SK-N-MC (cell line): Measurements from ENCODE around the gene STPG3.

Experiments
- DNase-seq: peaks from one replicate; pipeline ENCODE4 v3.0.0-alpha.2; 2011; ENCODE audit warnings: low read depth, low spot score
- H3K27ac ChIP-seq: fragments of 200-600 bp; sonication (generic); 2 replicates; pipeline ENCODE4 v1.5.1; 2016; ENCODE audit warnings: mixed run types
- H3K36me3 ChIP-seq: fragments of 200-600 bp; sonication (generic); 2 replicates; pipeline ENCODE4 v1.6.1; 2017; ENCODE audit warnings: antibody characterized with exemption, low read length, mixed read lengths; ENCODE audit not compliant: insufficient read depth
- H3K4me3 ChIP-seq: fragments of 200-600 bp; sonication (generic); 2 replicates; pipeline ENCODE4 v1.5.1; 2016
- H3K9ac ChIP-seq: fragments of 200-600 bp; sonication (generic); 2 replicates; pipeline ENCODE4 v1.8.0; 2017; ENCODE audit warnings: mixed run types, mixed read lengths; ENCODE audit not compliant: insufficient read length
- H3K9me3 ChIP-seq: fragments of 200-600 bp; sonication (generic); 2 replicates; pipeline ENCODE4 v1.6.1; 2017; ENCODE audit warnings: low read depth, mild to moderate bottlenecking, antibody characterized with exemption, low read length, moderate library complexity, mixed read lengths
- EZH2 ChIP-seq: fragments of 200-600 bp; sonication (generic); IDR thresholded peaks from one replicate; pipeline ENCODE4 v1.6.1; 2017; ENCODE audit warnings: antibody characterized with exemption
- FOXP2 ChIP-seq: optimal IDR thresholded peaks from 2 replicates; pipeline ENCODE3; 2011; ENCODE audit warnings: mild to moderate bottlenecking, moderate library complexity; ENCODE audit not compliant: insufficient read depth; ENCODE audit errors: extremely low read length, control extremely low read depth
- POLR2AphosphoS5 ChIP-seq: IDR thresholded peaks from 2 replicates; pipeline ENCODE4 v1.6.1; 2012; ENCODE audit warnings: mild to moderate bottlenecking, low read depth, low read length, borderline replicate concordance

Gene STPG3

DNA sequence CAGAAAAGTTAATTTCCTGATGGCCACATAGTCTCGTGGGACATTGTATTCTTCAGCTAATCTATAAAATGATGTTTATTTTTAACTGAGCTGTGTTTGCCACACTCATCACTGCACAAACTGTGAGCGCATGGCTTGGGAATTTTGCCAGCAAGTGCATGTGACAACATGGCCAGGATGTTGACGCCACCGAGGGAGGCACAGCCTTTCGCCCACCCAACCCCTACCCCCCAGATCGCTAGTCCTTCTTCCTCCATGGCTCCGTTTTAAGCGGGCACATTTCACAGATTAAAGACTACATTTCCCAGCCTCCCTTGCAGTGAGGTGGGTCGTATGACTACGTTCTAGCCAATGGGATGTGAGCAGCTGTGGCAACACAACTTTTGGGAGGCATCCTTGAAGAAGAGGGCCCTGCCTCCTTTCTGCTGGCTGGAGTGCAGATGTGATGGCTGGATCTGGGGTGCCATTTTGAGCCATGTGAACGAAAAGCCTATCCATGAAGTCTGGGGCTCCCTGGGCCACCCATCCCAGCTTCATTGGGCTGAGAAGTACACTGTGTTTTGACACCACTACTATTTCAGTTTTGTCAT lies 43.1 kb downstream of the STPG3 start:
- no peaks in the 10 kb centered on the region; the same call in 1 of the 2 replicates for H3K9me3 ChIP-seq
- no peak for DNase-seq
- H3K4me3 ChIP-seq, result no peak overlapping the region
- no peaks in the 10 kb centered on the region for H3K36me3 ChIP-seq
- TF ChIP-seq EZH2 (no peak), POLR2AphosphoS5 (no peak), FOXP2 (no peak)
- H3K27ac ChIP-seq, result no peak overlapping the region
- H3K9ac ChIP-seq, result no peak overlapping the region

DNA sequence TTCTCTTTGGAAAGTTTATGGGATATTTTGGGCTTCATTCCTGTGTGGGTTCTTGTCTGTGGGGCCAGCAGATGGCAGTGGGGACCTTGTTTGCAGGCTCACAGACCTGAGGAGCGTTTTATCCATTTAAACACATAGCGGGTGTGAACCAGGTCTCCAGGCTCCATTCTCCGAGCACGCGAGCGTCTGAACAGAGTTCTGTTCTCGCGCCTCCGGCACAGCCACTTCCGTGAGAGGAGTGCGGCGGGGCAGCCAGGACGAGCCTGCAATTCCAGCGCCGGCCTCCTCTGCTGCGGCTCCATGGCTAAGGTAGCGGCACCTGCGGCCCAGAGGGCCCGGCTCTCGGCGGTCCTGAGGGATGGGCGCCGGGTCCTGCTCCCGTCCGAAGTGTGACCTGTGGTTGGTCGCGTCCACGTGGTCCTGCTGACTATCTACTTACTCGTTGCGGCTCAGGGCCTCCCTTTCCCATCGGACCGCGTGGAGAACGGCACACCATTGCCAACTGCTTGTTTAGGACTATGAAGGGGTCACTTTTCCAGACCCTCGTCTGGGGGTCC lies 43.7 kb downstream of the STPG3 start:
- peak overlapping the region; percentile 60 for H3K4me3 ChIP-seq
- H3K9ac ChIP-seq, result no peak overlapping the region
- H3K36me3 ChIP-seq, result no peaks in the 10 kb centered on the region
- H3K27ac ChIP-seq, result no peak overlapping the region
- TF ChIP-seq EZH2 (no peak), POLR2AphosphoS5 (no peak), FOXP2 (no peak)
- H3K9me3 ChIP-seq, result no peaks in the 10 kb centered on the region; the same call in 1 of the 2 replicates
- DNase-seq, result no peak

DNA sequence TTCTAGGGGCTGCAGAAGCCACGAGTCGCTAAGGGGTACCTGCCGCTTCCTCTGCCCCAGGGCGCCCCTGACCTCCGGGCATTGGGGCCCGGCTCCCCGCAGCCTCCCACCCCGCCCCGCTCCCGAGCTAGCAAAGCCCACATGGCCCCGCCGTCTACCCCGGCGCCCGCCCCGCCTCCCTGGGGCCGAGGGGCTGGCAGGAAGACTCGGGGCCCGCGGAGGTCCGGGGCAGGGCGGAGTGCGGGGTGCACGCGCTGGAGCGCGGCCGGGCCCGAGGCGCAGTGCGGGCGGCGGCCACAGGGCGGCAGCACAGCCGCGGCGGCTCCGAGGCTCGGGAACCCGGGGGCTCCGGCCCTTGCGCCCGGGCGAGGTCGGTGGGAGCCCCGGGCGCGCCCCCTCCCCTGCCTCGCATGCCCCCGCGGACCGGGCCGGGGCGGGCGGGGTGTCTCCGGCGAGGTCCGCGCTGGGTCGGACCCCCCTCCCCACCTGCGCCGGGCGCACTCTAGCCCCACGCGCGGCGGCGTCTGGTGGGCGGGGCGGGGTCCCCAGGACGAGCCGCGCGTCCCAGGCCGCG lies 44.2 kb downstream of the STPG3 start:
- DNase-seq, result no peak
- Histone ChIP-seq H3K36me3 (no peaks in the 10 kb centered on the region), H3K4me3 (peak overlapping the region; percentile 60), H3K27ac (no peak overlapping the region), H3K9ac (no peak overlapping the region), H3K9me3 (no peaks in the 10 kb centered on the region; the same call in 1 of the 2 replicates)
- TF ChIP-seq FOXP2 (no peak), EZH2 (no peak), POLR2AphosphoS5 (no peak)

DNA sequence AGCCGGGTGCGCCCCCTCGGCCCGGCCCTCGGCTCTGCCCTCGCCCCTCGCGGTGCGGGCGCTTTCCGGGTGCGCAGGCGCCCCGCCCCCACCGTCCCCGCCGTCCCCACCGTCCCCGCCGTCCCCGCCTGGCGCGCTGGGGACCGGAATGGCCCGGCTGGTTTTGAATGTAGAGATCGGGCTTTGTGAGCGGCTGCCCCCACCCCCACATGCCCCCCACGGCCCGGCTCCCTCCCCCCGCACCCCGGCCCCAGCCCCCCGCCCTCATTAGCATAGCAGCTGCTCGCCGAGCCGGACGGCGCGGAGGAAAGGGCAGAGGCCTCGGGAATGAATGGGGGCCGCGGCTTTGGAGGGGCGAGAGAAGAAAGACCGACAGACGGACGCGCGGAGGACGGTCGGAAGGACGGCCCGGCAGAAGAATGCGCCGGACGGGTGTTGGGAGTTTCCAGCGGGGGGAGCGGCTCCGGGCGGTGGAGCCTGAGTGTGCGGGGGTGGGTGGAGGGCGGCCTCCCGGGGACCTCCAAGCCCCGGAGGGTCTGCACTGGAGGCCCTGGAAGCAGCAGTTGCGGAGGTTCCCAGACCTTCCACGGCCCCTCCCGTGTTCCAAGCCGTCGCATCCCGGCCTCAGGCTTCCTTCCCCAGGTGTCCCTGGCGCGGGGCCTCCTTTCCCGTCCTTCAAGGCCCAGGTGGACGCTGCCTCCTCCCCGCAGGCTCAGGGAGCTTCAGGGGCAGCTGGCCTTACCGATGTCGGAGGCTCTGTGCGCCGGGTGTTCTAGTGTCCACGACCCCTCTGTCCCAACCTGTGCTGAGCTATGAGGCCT lies 45.0 kb downstream of the STPG3 start:
- DNase-seq, result no peak
- Histone ChIP-seq H3K27ac (no peak overlapping the region), H3K4me3 (peak overlapping the region; percentile 60; the same call in 1 of the 2 replicates), H3K36me3 (no peaks in the 10 kb centered on the region), H3K9ac (no peak overlapping the region), H3K9me3 (no peaks in the 10 kb centered on the region; the same call in 1 of the 2 replicates)
- no peak for TF ChIP-seq POLR2AphosphoS5

DNA sequence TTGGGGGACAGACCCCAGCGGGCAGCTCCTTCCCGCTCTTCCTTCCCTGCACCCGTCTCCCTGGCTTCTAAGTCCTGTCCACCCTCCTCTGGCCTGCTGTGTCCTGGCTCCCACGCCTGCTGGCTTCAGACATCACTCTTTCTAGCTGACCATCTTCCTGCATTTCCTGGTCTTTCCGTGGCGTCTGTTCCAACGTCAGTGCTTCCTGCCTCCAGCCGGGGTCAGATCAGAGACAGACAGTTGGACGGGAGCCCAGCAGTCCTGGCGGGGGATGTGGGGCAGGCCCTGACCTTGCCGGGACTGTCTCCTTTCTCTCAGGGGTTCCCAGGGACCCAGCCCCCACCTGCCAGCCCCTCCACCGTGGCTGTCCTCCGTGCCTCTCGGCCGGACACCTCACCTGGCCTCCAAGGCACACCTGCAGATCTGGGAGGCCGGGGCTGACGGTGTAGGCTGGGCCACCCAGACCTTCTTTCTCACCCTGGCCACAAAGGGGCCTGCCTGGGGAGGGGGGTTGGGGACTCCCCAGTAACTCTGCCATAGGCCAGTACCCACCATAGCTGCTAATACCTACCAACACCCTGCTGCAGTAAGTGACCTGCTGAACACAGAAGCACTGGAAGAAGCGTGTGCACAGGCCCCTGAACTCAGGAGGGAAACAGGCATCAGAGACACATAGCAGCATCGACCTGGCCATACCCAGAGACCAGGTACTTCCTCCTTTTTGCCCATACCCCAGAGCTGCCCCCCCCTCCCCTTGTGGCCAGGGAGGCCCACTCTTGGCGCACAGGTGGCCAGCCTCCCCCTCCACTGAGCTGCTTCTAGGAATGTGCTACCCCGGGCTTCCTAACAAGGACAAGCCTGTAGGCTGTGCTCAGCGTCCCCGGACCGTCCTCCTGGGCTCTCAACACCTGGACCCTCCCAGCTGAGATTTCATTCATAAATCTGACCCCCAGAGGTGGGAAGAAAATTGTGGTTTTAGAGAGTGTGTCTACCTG lies 45.9 kb downstream of the STPG3 start:
- no peak for DNase-seq
- H3K4me3 ChIP-seq, result no peak overlapping the region

DNA sequence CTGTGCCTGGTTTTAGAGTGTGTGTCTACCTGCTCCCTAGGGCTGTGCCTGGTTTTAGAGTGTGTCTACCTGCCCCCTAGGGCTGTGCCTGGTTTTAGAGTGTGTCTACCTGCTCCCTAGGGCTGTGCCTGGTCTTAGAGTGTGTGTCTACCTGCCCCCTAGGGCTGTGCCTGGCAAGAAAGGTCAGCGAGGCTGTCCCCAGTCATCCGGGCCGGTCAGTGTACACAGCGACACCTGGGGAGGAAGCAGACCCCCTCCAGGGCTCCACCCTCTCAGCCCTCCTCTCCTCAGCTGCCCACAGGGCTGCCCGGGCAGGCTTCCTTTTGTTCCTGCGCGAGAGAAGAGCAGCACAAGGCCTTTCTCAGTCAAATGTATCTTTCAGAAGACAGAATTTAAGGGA lies 46.9 kb downstream of the STPG3 start:
- H3K36me3 ChIP-seq, result no peaks in the 10 kb centered on the region
- no peak for DNase-seq
- H3K9ac ChIP-seq, result no peak overlapping the region
- no peaks in the 10 kb centered on the region; the same call in 1 of the 2 replicates for H3K9me3 ChIP-seq
- no peak overlapping the region for H3K27ac ChIP-seq
- TF ChIP-seq FOXP2, result no peak
- no peak for TF ChIP-seq POLR2AphosphoS5
- TF ChIP-seq EZH2, result no peak
- no peak overlapping the region for H3K4me3 ChIP-seq

More for the DNA sequence above, 45.9 kb downstream of the STPG3 start:
- TF ChIP-seq EZH2, result no peak
- TF ChIP-seq FOXP2, result no peak
- TF ChIP-seq POLR2AphosphoS5, result no peak
- Histone ChIP-seq H3K27ac (no peak overlapping the region), H3K36me3 (no peaks in the 10 kb centered on the region), H3K9ac (no peak overlapping the region), H3K9me3 (no peaks in the 10 kb centered on the region; the same call in 1 of the 2 replicates)

DNA sequence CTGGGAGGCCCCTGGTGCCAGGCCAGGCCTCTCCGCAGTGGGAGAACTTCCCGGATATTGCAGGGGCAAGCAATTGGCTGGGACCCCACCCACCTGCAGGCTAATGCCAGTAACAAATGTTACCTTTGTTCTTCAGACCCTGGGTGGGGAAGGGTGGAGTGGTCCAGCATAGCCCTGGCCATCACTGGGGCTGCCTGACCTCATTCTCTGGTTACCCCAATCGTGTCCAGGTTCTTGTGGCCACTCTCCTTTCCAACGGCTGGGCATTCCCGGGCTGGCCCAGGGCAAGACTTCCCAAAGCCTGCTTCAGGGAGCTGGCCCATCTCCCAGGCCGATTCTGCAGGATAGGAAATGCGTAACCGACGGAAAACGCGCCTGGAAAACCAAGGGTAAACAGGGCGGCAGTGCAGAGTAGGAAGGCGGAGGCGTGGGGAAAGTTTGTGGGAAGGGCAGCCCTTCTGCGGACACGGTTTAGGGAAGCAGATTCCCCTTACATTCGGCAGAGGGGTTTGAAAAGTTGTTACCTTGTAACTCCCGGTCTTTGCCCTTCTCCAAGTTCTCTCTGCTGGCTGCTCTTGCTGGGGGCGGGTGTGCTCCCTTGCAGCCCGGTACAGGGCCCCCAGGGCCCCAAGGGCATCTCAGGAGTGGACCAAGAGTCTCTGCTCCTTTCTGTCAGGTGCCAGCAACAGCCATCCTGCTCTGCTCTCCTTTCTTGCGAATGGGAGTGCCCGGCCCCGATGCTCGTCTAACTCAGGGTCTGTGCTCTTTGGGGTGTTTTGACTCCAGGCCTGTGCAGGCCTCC lies 47.5 kb downstream of the STPG3 start:
- Histone ChIP-seq H3K9ac (no peak overlapping the region), H3K27ac (no peak overlapping the region), H3K4me3 (no peak overlapping the region), H3K36me3 (no peaks in the 10 kb centered on the region), H3K9me3 (no peaks in the 10 kb centered on the region; the same call in 1 of the 2 replicates)
- DNase-seq, result no peak
- TF ChIP-seq POLR2AphosphoS5 (no peak), EZH2 (no peak), FOXP2 (no peak)
